BJ (cell line): ENCODE results near the gene KATNAL1. TPM values are rescaled to one million over a fixed set of nuclear protein-coding genes. Genes with fewer than 3 reads are reported as not detected.

Experiments
- CTCF ChIA-PET: fragments of 350-600 bp; formaldehyde crosslinking; extraction: SDS; loops from one replicate; lab custom pipeline; 2021; ENCODE audit warnings: antibody characterized with exemption, inconsistent platforms; lab: Yijun Ruan, JAX
- POLR2A ChIA-PET: fragments of 300-600 bp; sonication (Branson Sonifier 250); formaldehyde crosslinking; extraction: SDS; loops from one replicate; lab custom pipeline; 2021; ENCODE audit warnings: antibody characterized with exemption; lab: Charles Lee
- DNase-seq: peaks from one replicate; pipeline ENCODE4 v3.0.0-alpha.2; 2011; ENCODE audit warnings: low read depth
- H3K27me3 ChIP-seq: 2 replicates; pipeline ENCODE4 v1.6.0; 2011; ENCODE audit warnings: low read length; ENCODE audit not compliant: control insufficient read depth, insufficient read depth
- H3K36me3 ChIP-seq: 2 replicates; pipeline ENCODE4 v1.5.1; 2011; ENCODE audit warnings: low read length; ENCODE audit not compliant: control insufficient read depth, insufficient read depth
- H3K4me3 ChIP-seq: 2 replicates; pipeline ENCODE4 v1.5.1; 2011; ENCODE audit warnings: low read depth, mild to moderate bottlenecking, control low read depth, low read length
- CTCF ChIP-seq: IDR thresholded peaks from 2 replicates; pipeline ENCODE4 v1.5.1; 2011; ENCODE audit warnings: low read depth, mild to moderate bottlenecking, control low read depth, inconsistent platforms, low read length, moderate library complexity; ENCODE audit not compliant: insufficient read depth
- polyA plus RNA-seq: library from polyadenylated mRNA; depleted of rRNA; stranded (reverse); fragments of >200 nt; gene quantifications from 2 replicates; pipeline ENCODE4 v1.2.3, GENCODE V29; 2011

Gene KATNAL1
- polyA plus RNA-seq, 1 experiment: 9.1 TPM

- no peaks in the 10 kb centered on the region; the same call in 1 of the 2 replicates for H3K36me3 ChIP-seq
- no peak overlapping the region for H3K4me3 ChIP-seq
- TF ChIP-seq CTCF: no peak
- DNase-seq: no peak
- ChIA-PET CTCF (interaction anchor here (0.6 to 0.8 kb wide), 3 partner anchors 40 to 696 kb away, joined by 3 read pairs; no protein-coding TSS in a partner anchor), POLR2A (no interaction called here)
- H3K27me3 ChIP-seq: no peaks in the 10 kb centered on the region
These were observed 6.8 kb downstream of the KATNAL1 start for GRCh38 chr13:30300596-30300995.

- TF ChIP-seq CTCF: no peak
- H3K27me3 ChIP-seq: no peaks in the 10 kb centered on the region
- ChIA-PET CTCF (no interaction called here), POLR2A (interaction anchor here (0.5 to 0.6 kb wide), 2 partner anchors 26 to 285 kb away, joined by 3 to 4 read pairs; no protein-coding TSS in a partner anchor)
- H3K4me3 ChIP-seq: no peak overlapping the region
- H3K36me3 ChIP-seq: no peaks in the 10 kb centered on the region; the same call in 1 of the 2 replicates
- no peak for DNase-seq
These were observed 7.6 kb downstream of the KATNAL1 start for GRCh38 chr13:30299786-30300185.

GRCh38 chr13:30295116-30295515 lies 12.2 kb downstream of the KATNAL1 start:
- no peak for DNase-seq
- Histone ChIP-seq H3K27me3 (no peaks in the 10 kb centered on the region), H3K4me3 (no peak overlapping the region), H3K36me3 (no peaks in the 10 kb centered on the region; the same call in 1 of the 2 replicates)
- ChIA-PET CTCF (interaction anchor here (1.7 to 1.9 kb wide), 2 partner anchors 10 to 162 kb away, joined by 4 to 5 read pairs; no protein-coding TSS in a partner anchor), POLR2A (no interaction called here)
- no peak for TF ChIP-seq CTCF

- POLR2A ChIA-PET: no interaction called here
- Histone ChIP-seq H3K36me3 (no peaks in the 10 kb centered on the region; the same call in 1 of the 2 replicates), H3K27me3 (no peaks in the 10 kb centered on the region), H3K4me3 (no peak overlapping the region)
- DNase-seq: no peak
- CTCF ChIA-PET: interaction anchor here (1.7 kb wide), 1 partner anchor 161 kb away, joined by 4 read pairs; no protein-coding TSS in a partner anchor
- no peak for TF ChIP-seq CTCF
These were observed 13.3 kb downstream of the KATNAL1 start for GRCh38 chr13:30294004-30294403.

- no peak for DNase-seq
- H3K4me3 ChIP-seq: no peak overlapping the region
- H3K27me3 ChIP-seq: no peaks in the 10 kb centered on the region
- no peaks in the 10 kb centered on the region; the same call in 1 of the 2 replicates for H3K36me3 ChIP-seq
- CTCF ChIA-PET: no interaction called here
- no peak for TF ChIP-seq CTCF
- POLR2A ChIA-PET: no interaction called here
These were observed 15.0 kb downstream of the KATNAL1 start for GRCh38 chr13:30292325-30292724.
